ENCODE data around the gene MGMT.

DNA sequence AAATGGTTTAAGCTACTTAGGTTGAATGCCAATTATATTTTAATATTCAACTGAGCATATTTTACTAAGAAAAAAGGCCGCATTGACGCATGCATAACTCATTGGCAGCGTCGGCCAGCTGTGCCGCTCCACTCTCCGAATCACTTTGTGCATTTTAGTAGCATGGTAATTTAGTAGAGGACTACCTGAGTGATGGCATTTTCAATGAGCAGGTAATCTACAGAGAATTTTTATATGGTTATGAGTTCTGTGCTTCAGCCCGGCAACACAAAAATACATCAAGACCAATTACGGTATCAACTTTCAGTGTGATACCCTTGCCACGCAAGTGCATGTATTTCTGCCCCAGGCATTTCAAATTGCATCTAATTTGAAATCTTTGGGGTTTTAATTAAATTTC, 249.8 kb downstream of the MGMT start:
- TF ChIP-seq YY1 (IDR thresholded peaks at IDR 0.05; ENCODE audit: insufficient read depth, insufficient read length) (no peak), ZNF274 (IDR thresholded peaks at IDR 0.05; ENCODE audit: low read depth, low read length) (no peak)
